ENCODE results near the gene SLC35E1. TPM values are rescaled to one million over a fixed set of nuclear protein-coding genes. Genes with fewer than 3 reads are reported as not detected.

SLC35E1 gene
- total RNA-seq, 1 experiment from 2014 or later = 35.8 TPM

- Histone ChIP-seq H2BK5ac (ENCODE audit: insufficient read length, low read length) (no peak overlapping the region), H2BK15ac (ENCODE audit: low read depth, low read length) (no peak overlapping the region), H2BK12ac (ENCODE audit: insufficient read length, low read depth, low read length) (no peak overlapping the region), H3K9ac (ENCODE audit: extremely low read depth, insufficient read length, low read length) (peak overlapping the region; percentile 83), H3K23ac (ENCODE audit: insufficient read length, low read depth, low read length) (no peak overlapping the region), H2AFZ (ENCODE audit: low read length) (no peak overlapping the region), H3K4me1 (ENCODE audit: insufficient read depth, low read length) (no peaks in the 10 kb centered on the region; the same call in 1 of the 2 replicates), H3K79me2 (ENCODE audit: insufficient read depth, low read length) (peaks cover 40% of the 10 kb centered on the region; the same call in 1 of the 2 replicates), H4K20me1 (ENCODE audit: control insufficient read depth, insufficient read depth, insufficient read length) (no peaks in the 10 kb centered on the region), H3K23me2 (ENCODE audit: insufficient read length, low read depth, low read length, poor library complexity, severe bottlenecking) (peaks cover 13% of the 10 kb centered on the region), H3T11ph (ENCODE audit: low read length) (no peak overlapping the region), H3K56ac (ENCODE audit: insufficient read length, low read depth, low read length) (no peak overlapping the region), H2BK120ac (ENCODE audit: low read depth, low read length, poor library complexity, severe bottlenecking) (no peak overlapping the region), H3K27ac (ENCODE audit: insufficient read length, low read depth, low read length) (no peak overlapping the region), H3K4ac (ENCODE audit: low read depth, low read length) (no peak overlapping the region), H2BK20ac (ENCODE audit: low read depth, low read length, poor library complexity, severe bottlenecking) (no peak overlapping the region), H3K27me3 (ENCODE audit: insufficient read depth, low read length) (no peaks in the 10 kb centered on the region), H3K14ac (ENCODE audit: insufficient read depth, low read length) (no peak overlapping the region), H4K5ac (ENCODE audit: insufficient read length, low read depth, low read length) (no peak overlapping the region), H3K18ac (ENCODE audit: insufficient read length, low read depth, low read length) (no peak overlapping the region), H4K8ac (replicated peaks; ENCODE audit: insufficient read length, low read depth, low read length) (no peak overlapping the region), H3K79me1 (ENCODE audit: insufficient read depth, low read depth, low read length, poor library complexity, severe bottlenecking) (peaks cover 16% of the 10 kb centered on the region), H3K9me3 (ENCODE audit: control insufficient read depth, low read depth, low read length) (no peaks in the 10 kb centered on the region), H4K91ac (ENCODE audit: insufficient read length, low read depth, low read length) (no peak overlapping the region), H3K4me2 (ENCODE audit: insufficient read depth, insufficient read length, low read length) (peak overlapping the region; percentile 95), H2AK5ac (ENCODE audit: insufficient read length, low read length) (no peak overlapping the region)
- WGBS (ENCODE audit: extremely low coverage, insufficient read length, low lambda C conversion rate) = no CpG with 5 or more reads among the region's 12 CpGs
- H3K4me1 Mint-ChIP-seq = peaks cover 13 to 16% of the 10 kb centered on the region in 2 experiments
- peak overlapping the region; percentile 91 to 96 for H3K4me3 Mint-ChIP-seq
- peaks cover 34 to 56% (median 53%) of the 10 kb centered on the region in 3 experiments; a peak in 6 of 7 replicates for H3K36me3 Mint-ChIP-seq (ENCODE audit: insufficient read depth in 1 of 3, low read depth in 3 of 3)
- no peaks in the 10 kb centered on the region for H3K27me3 Mint-ChIP-seq (ENCODE audit: low read depth)
- H3K9me3 Mint-ChIP-seq = no peaks in the 10 kb centered on the region
- H3K27ac Mint-ChIP-seq = peak overlapping the region; percentile 62 to 85 (median 67); a peak in 5 of 7 replicates
- no peak for DNase-seq
- TF ChIP-seq CTCF (conservative IDR thresholded peaks at IDR 0.05) = no peak
Observed at GRCh38 chr19:16540948-16541347, 31.3 kb downstream of the SLC35E1 start.
